HPDE6-E6E7 (cell line): ENCODE data around the gene HBD.

Experiments used
- DNase-seq: peaks from one replicate; pipeline ENCODE4 v3.0.0; 2011; ENCODE audit warnings: missing footprints; ENCODE audit errors: extremely low spot score

The HBD gene

DNA sequence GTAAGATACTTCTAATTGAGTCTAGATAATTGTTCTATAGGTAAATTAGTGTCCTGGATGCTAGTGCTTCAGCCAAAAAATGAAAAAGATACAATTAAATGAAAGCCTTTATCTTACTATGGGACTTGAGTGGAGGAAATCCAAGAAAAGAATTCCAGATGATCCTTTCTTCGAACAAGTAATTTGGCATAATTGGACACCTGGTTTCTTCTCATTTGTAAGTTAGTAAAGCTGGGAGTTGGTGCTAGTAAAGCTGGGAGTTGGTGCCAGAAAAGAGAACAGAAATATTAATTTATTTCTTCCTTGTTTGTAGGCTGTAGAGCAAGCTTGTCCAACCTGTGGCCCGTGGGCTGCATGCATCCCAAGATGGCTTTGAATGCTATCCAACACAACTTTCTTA is 46.1 kb downstream of the HBD start:
- no peak for DNase-seq
